Measurements from ENCODE around the gene RUVBL2. TPM values are rescaled to one million over a fixed set of nuclear protein-coding genes. Genes with fewer than 3 reads are reported as not detected.

Gene RUVBL2
- total RNA-seq, 1 experiment from 2014 or later, result 170 TPM

DNA sequence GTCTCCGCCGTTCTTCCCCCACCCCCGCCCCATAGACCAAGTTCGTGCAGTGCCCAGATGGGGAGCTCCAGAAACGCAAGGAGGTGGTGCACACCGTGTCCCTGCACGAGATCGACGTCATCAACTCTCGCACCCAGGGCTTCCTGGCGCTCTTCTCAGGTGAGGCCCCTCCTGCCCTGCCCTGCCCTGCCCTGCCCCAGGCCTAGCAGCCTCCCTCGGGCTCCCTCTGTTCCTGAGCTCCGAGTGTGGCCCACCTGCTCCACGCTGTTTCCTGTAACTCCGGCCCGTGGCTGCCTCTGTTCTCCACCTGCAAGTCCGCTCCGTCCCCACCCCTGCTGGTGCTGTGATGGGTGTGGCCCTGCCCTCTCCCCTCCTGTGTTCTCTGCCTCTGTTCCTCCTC is 16.8 kb downstream of the RUVBL2 start:
- no peaks in the 10 kb centered on the region for H3K9me3 ChIP-seq (ENCODE audit: control insufficient read depth, insufficient read depth, low read depth, low read length)
- no peaks in the 10 kb centered on the region; the same call in 1 of the 2 replicates for H3K36me3 ChIP-seq (ENCODE audit: control insufficient read depth, insufficient read depth, low read length)
- intact Hi-C loops (cut with micrococcal nuclease; ENCODE audit: unreplicated experiment) (no loop called here), in situ Hi-C loops (cut with HindIII; ENCODE audit: low pct_unique_long_range_greater_than_20kb, low sequenced_read_pairs) (no loop called here)
- ChIA-PET CTCF (interaction anchor here (0.6 kb wide), 1 partner anchor 11 kb away, joined by 8 read pairs; no protein-coding TSS in a partner anchor), POLR2A (interaction anchor here (1.1 kb wide), 1 partner anchor 17 kb away, joined by 6 read pairs; the partner anchor contains the start of gene RUVBL2)
- no peaks in the 10 kb centered on the region for H3K27me3 ChIP-seq (ENCODE audit: control insufficient read depth, insufficient read depth, low read length)
- ATAC-seq, result no peak
- TF ChIP-seq, protein P1, sequence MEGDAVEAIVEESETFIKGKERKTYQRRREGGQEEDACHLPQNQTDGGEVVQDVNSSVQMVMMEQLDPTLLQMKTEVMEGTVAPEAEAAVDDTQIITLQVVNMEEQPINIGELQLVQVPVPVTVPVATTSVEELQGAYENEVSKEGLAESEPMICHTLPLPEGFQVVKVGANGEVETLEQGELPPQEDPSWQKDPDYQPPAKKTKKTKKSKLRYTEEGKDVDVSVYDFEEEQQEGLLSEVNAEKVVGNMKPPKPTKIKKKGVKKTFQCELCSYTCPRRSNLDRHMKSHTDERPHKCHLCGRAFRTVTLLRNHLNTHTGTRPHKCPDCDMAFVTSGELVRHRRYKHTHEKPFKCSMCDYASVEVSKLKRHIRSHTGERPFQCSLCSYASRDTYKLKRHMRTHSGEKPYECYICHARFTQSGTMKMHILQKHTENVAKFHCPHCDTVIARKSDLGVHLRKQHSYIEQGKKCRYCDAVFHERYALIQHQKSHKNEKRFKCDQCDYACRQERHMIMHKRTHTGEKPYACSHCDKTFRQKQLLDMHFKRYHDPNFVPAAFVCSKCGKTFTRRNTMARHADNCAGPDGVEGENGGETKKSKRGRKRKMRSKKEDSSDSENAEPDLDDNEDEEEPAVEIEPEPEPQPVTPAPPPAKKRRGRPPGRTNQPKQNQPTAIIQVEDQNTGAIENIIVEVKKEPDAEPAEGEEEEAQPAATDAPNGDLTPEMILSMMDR (IDR thresholded peaks at IDR 0.05), result no peak
- TF ChIP-seq SIN3A (IDR thresholded peaks at IDR 0.05; ENCODE audit: borderline replicate concordance, insufficient read depth, low read depth, low read length), result no peak
- DNase-seq (ENCODE audit: low read depth, low spot score), result no peak
- H3K4me3 ChIP-seq (ENCODE audit: low read depth in 2 of 2, low read length in 2 of 2), result no peak overlapping the region
- H3K4me1 ChIP-seq (ENCODE audit: control insufficient read depth, insufficient read depth, low read length), result no peaks in the 10 kb centered on the region
- no TSS peak for BruUV-seq (replicated peaks)
- H3K27ac ChIP-seq (ENCODE audit: low read length), result no peak overlapping the region

DNA sequence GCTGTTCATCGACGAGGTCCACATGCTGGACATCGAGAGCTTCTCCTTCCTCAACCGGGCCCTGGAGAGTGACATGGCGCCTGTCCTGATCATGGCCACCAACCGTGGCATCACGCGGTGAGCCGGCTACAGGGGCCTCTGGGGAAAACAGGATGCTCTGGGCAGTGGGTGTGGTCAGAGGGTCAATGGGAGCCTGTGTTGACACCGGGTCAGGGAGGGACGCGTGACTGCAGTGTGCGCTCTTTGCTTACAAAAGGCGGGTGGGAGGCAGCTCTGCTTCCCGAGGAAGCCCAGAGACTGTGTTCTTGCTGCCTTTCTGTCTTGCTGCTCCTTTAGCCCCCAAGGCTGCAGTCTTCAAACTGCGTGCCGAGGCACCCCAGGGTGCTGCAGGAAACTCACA is 17.5 kb downstream of the RUVBL2 start:
- Histone ChIP-seq H3K27ac (ENCODE audit: low read length) (no peak overlapping the region), H3K4me3 (ENCODE audit: low read depth in 2 of 2, low read length in 2 of 2) (no peak overlapping the region), H3K36me3 (ENCODE audit: control insufficient read depth, insufficient read depth, low read length) (no peaks in the 10 kb centered on the region; the same call in 1 of the 2 replicates), H3K27me3 (ENCODE audit: control insufficient read depth, insufficient read depth, low read length) (no peaks in the 10 kb centered on the region), H3K4me1 (ENCODE audit: control insufficient read depth, insufficient read depth, low read length) (no peaks in the 10 kb centered on the region), H3K9me3 (ENCODE audit: control insufficient read depth, insufficient read depth, low read depth, low read length) (no peaks in the 10 kb centered on the region)
- ChIA-PET CTCF (interaction anchor here (0.6 kb wide), 1 partner anchor 13 kb away, joined by 3 read pairs; no protein-coding TSS in a partner anchor), POLR2A (no interaction called here)
- no peak for DNase-seq (ENCODE audit: low read depth, low spot score)
- no peak for ATAC-seq
- BruUV-seq (replicated peaks), result no TSS peak
- TF ChIP-seq TCF7L2 (IDR thresholded peaks at IDR 0.05; ENCODE audit: low read depth, low read length), result no peak
- TF ChIP-seq POLR2AphosphoS5 (IDR thresholded peaks at IDR 0.05; ENCODE audit: low read depth, low read length), result no peak
- TF ChIP-seq, protein P2, sequence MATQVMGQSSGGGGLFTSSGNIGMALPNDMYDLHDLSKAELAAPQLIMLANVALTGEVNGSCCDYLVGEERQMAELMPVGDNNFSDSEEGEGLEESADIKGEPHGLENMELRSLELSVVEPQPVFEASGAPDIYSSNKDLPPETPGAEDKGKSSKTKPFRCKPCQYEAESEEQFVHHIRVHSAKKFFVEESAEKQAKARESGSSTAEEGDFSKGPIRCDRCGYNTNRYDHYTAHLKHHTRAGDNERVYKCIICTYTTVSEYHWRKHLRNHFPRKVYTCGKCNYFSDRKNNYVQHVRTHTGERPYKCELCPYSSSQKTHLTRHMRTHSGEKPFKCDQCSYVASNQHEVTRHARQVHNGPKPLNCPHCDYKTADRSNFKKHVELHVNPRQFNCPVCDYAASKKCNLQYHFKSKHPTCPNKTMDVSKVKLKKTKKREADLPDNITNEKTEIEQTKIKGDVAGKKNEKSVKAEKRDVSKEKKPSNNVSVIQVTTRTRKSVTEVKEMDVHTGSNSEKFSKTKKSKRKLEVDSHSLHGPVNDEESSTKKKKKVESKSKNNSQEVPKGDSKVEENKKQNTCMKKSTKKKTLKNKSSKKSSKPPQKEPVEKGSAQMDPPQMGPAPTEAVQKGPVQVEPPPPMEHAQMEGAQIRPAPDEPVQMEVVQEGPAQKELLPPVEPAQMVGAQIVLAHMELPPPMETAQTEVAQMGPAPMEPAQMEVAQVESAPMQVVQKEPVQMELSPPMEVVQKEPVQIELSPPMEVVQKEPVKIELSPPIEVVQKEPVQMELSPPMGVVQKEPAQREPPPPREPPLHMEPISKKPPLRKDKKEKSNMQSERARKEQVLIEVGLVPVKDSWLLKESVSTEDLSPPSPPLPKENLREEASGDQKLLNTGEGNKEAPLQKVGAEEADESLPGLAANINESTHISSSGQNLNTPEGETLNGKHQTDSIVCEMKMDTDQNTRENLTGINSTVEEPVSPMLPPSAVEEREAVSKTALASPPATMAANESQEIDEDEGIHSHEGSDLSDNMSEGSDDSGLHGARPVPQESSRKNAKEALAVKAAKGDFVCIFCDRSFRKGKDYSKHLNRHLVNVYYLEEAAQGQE (IDR thresholded peaks at IDR 0.05; ENCODE audit: insufficient read depth in 1 of 2, low read depth in 2 of 2, low read length in 1 of 2), result no peak
- TF ChIP-seq, protein P1 (IDR thresholded peaks at IDR 0.05), result no peak
- no peak for TF ChIP-seq SIN3A (IDR thresholded peaks at IDR 0.05; ENCODE audit: borderline replicate concordance, insufficient read depth, low read depth, low read length)
- in situ Hi-C loops (cut with HindIII; ENCODE audit: low pct_unique_long_range_greater_than_20kb, low sequenced_read_pairs), result no loop called here
- intact Hi-C loops (cut with micrococcal nuclease; ENCODE audit: unreplicated experiment), result no loop called here
